Measurements from ENCODE around the gene TBX2. TPM values are rescaled to one million over a fixed set of nuclear protein-coding genes. Genes with fewer than 3 reads are reported as not detected.

The TBX2 gene
- total RNA-seq, 1 donor from 2014 or later: 1.1 TPM

DNA sequence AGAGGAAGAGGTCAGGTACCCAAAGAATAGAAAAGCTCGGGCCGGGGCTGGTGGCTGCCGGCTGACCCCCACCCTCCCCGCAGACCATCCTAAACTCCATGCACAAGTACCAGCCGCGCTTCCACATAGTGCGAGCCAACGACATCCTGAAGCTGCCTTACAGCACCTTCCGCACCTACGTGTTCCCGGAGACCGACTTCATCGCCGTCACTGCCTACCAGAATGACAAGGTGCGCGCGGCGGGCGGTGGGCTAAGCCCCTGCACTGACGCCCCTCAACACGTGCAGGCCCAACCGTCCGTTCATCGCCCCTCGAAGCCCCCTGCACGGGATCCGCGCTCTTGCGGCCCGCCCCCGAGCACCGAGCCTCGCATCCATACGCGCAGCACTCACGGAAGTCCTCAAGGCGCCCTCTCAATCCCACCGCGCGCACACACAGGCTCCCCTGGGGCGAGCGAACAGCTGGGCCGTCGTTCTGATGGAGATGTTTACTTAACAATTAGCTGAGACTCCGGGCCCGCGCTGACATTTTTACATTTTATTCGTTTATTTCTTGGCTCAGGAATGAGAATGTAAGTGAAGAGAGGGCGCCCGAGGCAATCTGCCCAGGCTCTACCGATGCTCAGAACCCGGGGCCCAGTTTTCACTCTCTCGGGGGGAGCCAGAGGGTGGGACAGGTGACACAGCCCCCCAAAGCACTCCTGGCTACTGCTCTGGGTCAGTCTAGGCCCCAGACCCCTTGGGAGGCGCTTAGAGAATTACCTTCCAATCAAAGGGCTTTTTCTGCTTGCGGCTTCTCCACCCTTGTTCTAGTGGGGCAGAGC lies 3.5 kb downstream of the TBX2 start:
- H3K4me1 Mint-ChIP-seq (ENCODE audit: low read depth): peaks cover 7% of the 10 kb centered on the region
- no peak for DNase-seq (ENCODE audit: low spot score, unreplicated experiment)
- TF ChIP-seq, protein P1, sequence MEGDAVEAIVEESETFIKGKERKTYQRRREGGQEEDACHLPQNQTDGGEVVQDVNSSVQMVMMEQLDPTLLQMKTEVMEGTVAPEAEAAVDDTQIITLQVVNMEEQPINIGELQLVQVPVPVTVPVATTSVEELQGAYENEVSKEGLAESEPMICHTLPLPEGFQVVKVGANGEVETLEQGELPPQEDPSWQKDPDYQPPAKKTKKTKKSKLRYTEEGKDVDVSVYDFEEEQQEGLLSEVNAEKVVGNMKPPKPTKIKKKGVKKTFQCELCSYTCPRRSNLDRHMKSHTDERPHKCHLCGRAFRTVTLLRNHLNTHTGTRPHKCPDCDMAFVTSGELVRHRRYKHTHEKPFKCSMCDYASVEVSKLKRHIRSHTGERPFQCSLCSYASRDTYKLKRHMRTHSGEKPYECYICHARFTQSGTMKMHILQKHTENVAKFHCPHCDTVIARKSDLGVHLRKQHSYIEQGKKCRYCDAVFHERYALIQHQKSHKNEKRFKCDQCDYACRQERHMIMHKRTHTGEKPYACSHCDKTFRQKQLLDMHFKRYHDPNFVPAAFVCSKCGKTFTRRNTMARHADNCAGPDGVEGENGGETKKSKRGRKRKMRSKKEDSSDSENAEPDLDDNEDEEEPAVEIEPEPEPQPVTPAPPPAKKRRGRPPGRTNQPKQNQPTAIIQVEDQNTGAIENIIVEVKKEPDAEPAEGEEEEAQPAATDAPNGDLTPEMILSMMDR (IDR thresholded peaks at IDR 0.05; ENCODE audit: unreplicated experiment): no peak
- no peaks in the 10 kb centered on the region for H3K36me3 Mint-ChIP-seq (ENCODE audit: insufficient read depth)
- H3K27me3 Mint-ChIP-seq: peaks cover 73% of the 10 kb centered on the region
- H3K9me3 Mint-ChIP-seq (ENCODE audit: low read depth): no peaks in the 10 kb centered on the region
- peak overlapping the region; percentile 33 for H3K4me3 Mint-ChIP-seq (ENCODE audit: low read depth)
- H3K27ac Mint-ChIP-seq: no peak overlapping the region

DNA sequence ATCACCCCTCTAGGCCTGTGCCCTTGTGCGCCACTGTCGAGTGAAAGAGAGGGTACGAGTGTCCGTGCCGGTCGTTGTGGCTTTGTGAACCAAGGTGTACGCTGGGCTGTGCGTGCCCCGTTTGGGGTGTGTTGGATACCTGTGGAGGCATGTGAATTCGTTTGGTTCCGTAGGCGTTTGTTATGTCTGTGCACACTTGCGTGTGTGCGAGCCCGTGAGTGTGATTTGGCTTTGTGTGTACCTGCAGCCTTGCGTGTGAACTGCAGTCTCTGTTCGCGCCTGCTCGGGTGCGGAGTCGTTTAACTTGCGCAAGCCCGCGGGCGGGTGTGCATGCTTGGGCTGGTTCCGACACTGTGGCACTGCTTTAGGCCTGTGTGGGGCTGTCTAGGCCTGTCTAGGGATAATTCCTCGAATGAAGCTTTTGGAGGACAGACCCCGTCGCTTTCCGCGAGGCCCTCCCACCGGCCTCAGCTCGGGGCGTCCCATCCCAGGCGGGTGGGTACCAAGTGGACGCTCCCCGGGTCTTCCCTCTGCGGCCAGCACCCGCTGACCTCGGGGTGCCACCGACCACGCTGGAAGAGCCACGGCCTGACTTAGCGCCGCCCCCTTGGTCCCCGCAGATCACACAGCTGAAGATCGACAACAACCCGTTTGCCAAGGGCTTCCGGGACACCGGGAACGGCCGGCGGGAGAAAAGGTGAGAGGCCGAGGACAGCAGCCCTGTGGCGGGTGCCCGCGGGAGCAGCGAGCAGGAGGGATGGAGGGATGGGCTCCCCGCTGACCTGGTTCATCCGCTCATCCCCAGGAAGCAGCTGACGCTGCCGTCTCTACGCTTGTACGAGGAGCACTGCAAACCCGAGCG lies 4.4 kb downstream of the TBX2 start:
- peaks cover 75% of the 10 kb centered on the region for H3K27me3 Mint-ChIP-seq
- H3K36me3 Mint-ChIP-seq (ENCODE audit: insufficient read depth): no peaks in the 10 kb centered on the region
- H3K4me1 Mint-ChIP-seq (ENCODE audit: low read depth): peaks cover 8% of the 10 kb centered on the region
- peak overlapping the region; percentile 33 for H3K4me3 Mint-ChIP-seq (ENCODE audit: low read depth)
- TF ChIP-seq, protein P1 (IDR thresholded peaks at IDR 0.05; ENCODE audit: unreplicated experiment): no peak
- no peaks in the 10 kb centered on the region for H3K9me3 Mint-ChIP-seq (ENCODE audit: low read depth)
- H3K27ac Mint-ChIP-seq: no peak overlapping the region
- DNase-seq (ENCODE audit: low spot score, unreplicated experiment): no peak

DNA sequence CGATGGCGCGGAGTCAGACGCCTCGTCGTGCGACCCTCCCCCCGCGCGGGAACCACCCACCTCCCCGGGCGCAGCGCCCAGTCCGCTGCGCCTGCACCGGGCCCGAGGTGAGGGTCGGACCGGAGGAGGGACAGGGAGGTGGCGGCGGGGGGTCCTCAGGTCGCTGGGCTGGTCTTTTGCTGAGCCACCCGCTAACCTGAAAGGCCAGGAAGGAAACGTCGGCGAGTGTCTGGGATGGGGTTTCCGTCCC lies 4.9 kb downstream of the TBX2 start:
- Mint-ChIP-seq H3K36me3 (ENCODE audit: insufficient read depth) (no peaks in the 10 kb centered on the region), H3K27me3 (peaks cover 73% of the 10 kb centered on the region), H3K4me3 (ENCODE audit: low read depth) (no peak overlapping the region)

DNA sequence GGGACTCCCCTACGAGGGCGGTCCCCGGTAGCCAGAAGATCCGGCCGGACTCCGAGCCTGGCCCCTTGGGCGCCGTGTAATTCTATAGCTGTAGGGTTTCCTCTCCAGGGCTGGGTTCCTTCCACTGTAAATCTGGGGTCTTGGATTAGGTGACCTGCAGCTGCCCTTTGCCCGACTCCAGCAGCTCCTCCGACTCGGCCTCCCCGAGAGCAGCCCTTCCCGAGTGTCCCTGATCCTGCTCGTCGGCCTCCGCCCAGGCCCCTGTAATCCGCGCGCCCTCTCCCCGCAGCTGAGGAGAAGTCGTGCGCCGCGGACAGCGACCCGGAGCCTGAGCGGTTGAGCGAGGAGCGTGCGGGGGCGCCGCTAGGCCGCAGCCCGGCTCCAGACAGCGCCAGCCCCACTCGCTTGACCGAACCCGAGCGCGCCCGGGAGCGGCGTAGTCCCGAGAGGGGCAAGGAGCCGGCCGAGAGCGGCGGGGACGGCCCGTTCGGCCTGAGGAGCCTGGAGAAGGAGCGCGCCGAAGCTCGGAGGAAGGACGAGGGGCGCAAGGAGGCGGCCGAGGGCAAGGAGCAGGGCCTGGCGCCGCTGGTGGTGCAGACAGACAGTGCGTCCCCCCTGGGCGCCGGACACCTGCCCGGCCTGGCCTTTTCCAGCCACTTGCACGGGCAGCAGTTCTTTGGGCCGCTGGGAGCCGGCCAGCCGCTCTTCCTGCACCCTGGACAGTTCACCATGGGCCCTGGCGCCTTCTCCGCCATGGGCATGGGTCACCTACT lies 5.5 kb downstream of the TBX2 start:
- TF ChIP-seq, protein P1 (IDR thresholded peaks at IDR 0.05; ENCODE audit: unreplicated experiment): peak; percentile 15
- H3K9me3 Mint-ChIP-seq (ENCODE audit: low read depth): no peaks in the 10 kb centered on the region
- H3K36me3 Mint-ChIP-seq (ENCODE audit: insufficient read depth): no peaks in the 10 kb centered on the region
- H3K27me3 Mint-ChIP-seq: peaks cover 77% of the 10 kb centered on the region
- H3K4me1 Mint-ChIP-seq (ENCODE audit: low read depth): peaks cover 8% of the 10 kb centered on the region
- no peak overlapping the region for H3K4me3 Mint-ChIP-seq (ENCODE audit: low read depth)
- no peak overlapping the region for H3K27ac Mint-ChIP-seq
- DNase-seq (ENCODE audit: low spot score, unreplicated experiment): no peak

More for the DNA sequence above, 4.9 kb downstream of the TBX2 start:
- H3K27ac Mint-ChIP-seq: no peak overlapping the region
- peaks cover 8% of the 10 kb centered on the region for H3K4me1 Mint-ChIP-seq (ENCODE audit: low read depth)
- no peaks in the 10 kb centered on the region for H3K9me3 Mint-ChIP-seq (ENCODE audit: low read depth)
- DNase-seq (ENCODE audit: low spot score, unreplicated experiment): no peak
- TF ChIP-seq, protein P1 (IDR thresholded peaks at IDR 0.05; ENCODE audit: unreplicated experiment): no peak

All from progenitor cell of endocrine pancreas (in vitro differentiated cells).